Hepatocyte (in vitro differentiated cells): ENCODE results near the gene SCYGR4. TPM values are rescaled to one million over a fixed set of nuclear protein-coding genes. Genes with fewer than 3 reads are reported as not detected.
"Not testable (repeated sequence)": the region's sequence is repeated elsewhere in the genome, so short reads cannot be mapped to it uniquely, and the experiment has no call there.

ENCODE experiments used
- DNase-seq: peaks from one replicate; pipeline ENCODE4 v3.0.0-alpha.2; 2016; ENCODE audit warnings: low spot score
- H2AFZ ChIP-seq: fragments of 200-600 bp; sonication (generic); 2 replicates; pipeline ENCODE4 v1.6.0; 2016; ENCODE audit warnings: antibody characterized with exemption, mild to moderate bottlenecking
- H3K27ac ChIP-seq: fragments of 200-600 bp; sonication (generic); 2 replicates; pipeline ENCODE4 v1.5.1; 2016; ENCODE audit warnings: mild to moderate bottlenecking
- H3K27me3 ChIP-seq: fragments of 200-600 bp; sonication (generic); 2 replicates; pipeline ENCODE4 v1.6.1; 2016
- H3K36me3 ChIP-seq: fragments of 200-600 bp; sonication (generic); replicated peaks from 2 replicates; pipeline ENCODE4 v1.5.1; 2016; ENCODE audit warnings: low read depth; ENCODE audit not compliant: insufficient read depth
- H3K4me1 ChIP-seq: fragments of 200-600 bp; sonication (generic); 2 replicates; pipeline ENCODE4 v1.5.1; 2016; ENCODE audit warnings: mild to moderate bottlenecking, moderate library complexity; ENCODE audit not compliant: insufficient read depth
- H3K4me2 ChIP-seq: fragments of 200-600 bp; sonication (generic); 2 replicates; pipeline ENCODE4 v1.6.0; 2016
- H3K4me3 ChIP-seq: fragments of 200-600 bp; sonication (generic); 2 replicates; pipeline ENCODE4 v1.5.1; 2016; ENCODE audit warnings: mild to moderate bottlenecking
- H3K79me2 ChIP-seq: fragments of 200-600 bp; sonication (generic); 2 replicates; pipeline ENCODE4 v1.6.0; 2017; ENCODE audit warnings: mild to moderate bottlenecking
- H3K9me2 ChIP-seq: fragments of 200-600 bp; sonication (generic); replicated peaks from 2 replicates; pipeline ENCODE4 v1.6.0; 2017; ENCODE audit warnings: mild to moderate bottlenecking; ENCODE audit not compliant: insufficient read depth
- H3K9me3 ChIP-seq: fragments of 200-600 bp; sonication (generic); 2 replicates; pipeline ENCODE4 v1.5.1; 2016; ENCODE audit warnings: low read depth, mild to moderate bottlenecking
- H4K20me1 ChIP-seq: fragments of 200-600 bp; sonication (generic); 2 replicates; pipeline ENCODE4 v1.6.0; 2016; ENCODE audit warnings: mild to moderate bottlenecking; ENCODE audit not compliant: insufficient read depth, poor library complexity, severe bottlenecking
- CTCF ChIP-seq: fragments of 200-600 bp; sonication (generic); IDR thresholded peaks from 2 replicates; pipeline ENCODE4 v1.5.1; 2016; ENCODE audit warnings: antibody characterized with exemption, mild to moderate bottlenecking; ENCODE audit not compliant: poor library complexity
- EZH2 ChIP-seq: fragments of 200-600 bp; sonication (generic); IDR thresholded peaks from 2 replicates; pipeline ENCODE4 v1.6.1; 2016; ENCODE audit warnings: antibody characterized with exemption, mild to moderate bottlenecking, borderline replicate concordance
- EZH2phosphoT487 ChIP-seq: fragments of 200-600 bp; sonication (generic); IDR thresholded peaks from one replicate; pipeline ENCODE4 v1.6.1; 2018; ENCODE audit warnings: antibody characterized with exemption, mild to moderate bottlenecking, low read depth, moderate library complexity; ENCODE audit not compliant: unreplicated experiment, severe bottlenecking
- WGBS: methylation state at CpG from one replicate; pipeline ENCODE4 v1.1.6; 2016; ENCODE audit warnings: low lambda C conversion rate; ENCODE audit errors: missing lambda C conversion rate; 5-methylcytosine and 5-hydroxymethylcytosine counted together
- polyA plus RNA-seq: library from polyadenylated mRNA; unstranded; fragments of >200 nt; fragmentation: Nextera tagmentation; extraction: Ambion mirVana; gene quantifications from 2 replicates; pipeline ENCODE4 v1.2.1, GENCODE V29; 2016
- total RNA-seq: library from RNA; depleted of rRNA; stranded (reverse); fragments of >200 nt; gene quantifications from 2 replicates; pipeline ENCODE4 v1.2.3, GENCODE V29; 2014

Gene SCYGR4
- total and polyA plus RNA-seq, 2 experiments from 2014 or later, result not detected

GRCh38 chr2:227595797-227596196 lies 21.5 kb upstream of the SCYGR4 start:
- H4K20me1 ChIP-seq, result no peaks in the 10 kb centered on the region
- H3K4me3 ChIP-seq, result no peak overlapping the region
- no peaks in the 10 kb centered on the region for H3K9me3 ChIP-seq
- H3K79me2 ChIP-seq, result no peaks in the 10 kb centered on the region
- no peak overlapping the region for H3K4me2 ChIP-seq
- no peak for DNase-seq
- H3K36me3 ChIP-seq, result no peaks in the 10 kb centered on the region
- H3K27ac ChIP-seq, result no peak overlapping the region
- no peak overlapping the region for H2AFZ ChIP-seq
- no peaks in the 10 kb centered on the region for H3K4me1 ChIP-seq
- WGBS, result 82% methylated on average over 4 of the region's 4 CpGs
- H3K27me3 ChIP-seq, result no peaks in the 10 kb centered on the region
- no peaks in the 10 kb centered on the region for H3K9me2 ChIP-seq
- TF ChIP-seq EZH2phosphoT487 (no peak), EZH2 (no peak), CTCF (no peak)

GRCh38 chr2:227597036-227597435 lies 20.3 kb upstream of the SCYGR4 start:
- H3K4me1 ChIP-seq, result no peaks in the 10 kb centered on the region
- no peaks in the 10 kb centered on the region for H3K36me3 ChIP-seq
- H3K27me3 ChIP-seq, result no peaks in the 10 kb centered on the region
- no peaks in the 10 kb centered on the region for H3K9me2 ChIP-seq
- H3K9me3 ChIP-seq, result no peaks in the 10 kb centered on the region
- H3K4me2 ChIP-seq, result no peak overlapping the region
- TF ChIP-seq CTCF (no peak), EZH2phosphoT487 (no peak), EZH2 (no peak)
- no peak for DNase-seq
- H3K4me3 ChIP-seq, result no peak overlapping the region
- no peaks in the 10 kb centered on the region for H4K20me1 ChIP-seq
- no peak overlapping the region for H2AFZ ChIP-seq
- no peaks in the 10 kb centered on the region for H3K79me2 ChIP-seq
- no peak overlapping the region for H3K27ac ChIP-seq

- TF ChIP-seq EZH2 (no peak), CTCF (no peak), EZH2phosphoT487 (no peak)
- no peak for DNase-seq
- no peak overlapping the region for H3K4me2 ChIP-seq
- H2AFZ ChIP-seq, result no peak overlapping the region
- H3K9me3 ChIP-seq, result no peaks in the 10 kb centered on the region
- no peaks in the 10 kb centered on the region for H3K9me2 ChIP-seq
- H3K27ac ChIP-seq, result no peak overlapping the region
- H3K4me1 ChIP-seq, result no peaks in the 10 kb centered on the region
- WGBS, result 47% methylated on average over 4 of the region's 4 CpGs
- H4K20me1 ChIP-seq, result no peaks in the 10 kb centered on the region
- no peaks in the 10 kb centered on the region for H3K27me3 ChIP-seq
- no peaks in the 10 kb centered on the region for H3K36me3 ChIP-seq
- no peak overlapping the region for H3K4me3 ChIP-seq
- no peaks in the 10 kb centered on the region for H3K79me2 ChIP-seq
Measured at GRCh38 chr2:227597998-227598397, 19.3 kb upstream of the SCYGR4 start.

GRCh38 chr2:227598835-227599503 lies 18.3 kb upstream of the SCYGR4 start, which contains the start of gene SCYGR2:
SCYGR2 (plus strand) TSS chr2:227598893; CDS start chr2:227598893, 0 bp downstream.
- not testable (repeated sequence) for H3K4me3 ChIP-seq, H3K36me3 ChIP-seq, H3K27ac ChIP-seq, H3K4me2 ChIP-seq, H3K27me3 ChIP-seq, H3K9me2 ChIP-seq, H4K20me1 ChIP-seq, H2AFZ ChIP-seq, DNase-seq, H3K9me3 ChIP-seq, H3K79me2 ChIP-seq, H3K4me1 ChIP-seq
- WGBS, result 97% methylated on average over 16 of the region's 16 CpGs
